Common myeloid progenitor, CD34-positive (primary cell): ENCODE results near the gene SERINC5.

Experiments
- CTCF ChIA-PET: fragments of 350-600 bp; sonication (Branson Sonifier 250); formaldehyde crosslinking; loops from one replicate; lab custom pipeline; 2021; ENCODE audit warnings: antibody characterized with exemption; lab: Charles Lee
- POLR2A ChIA-PET: fragments of 350-600 bp; sonication (Branson Sonifier 250); formaldehyde crosslinking; loops from one replicate; lab custom pipeline; 2021; ENCODE audit warnings: antibody characterized with exemption; lab: Charles Lee
- DNase-seq, 3 donors: peaks; one replicate each; pipeline versions ENCODE4 v3.0.0 to v3.0.0-alpha.2; 2013
- H3K27ac ChIP-seq, 2 experiments: 1 replicate in 1 of 2; 2 replicates in 1 of 2; pipeline ENCODE4 v1.7.0; 2013; ENCODE audit warnings: inconsistent platforms in 2 of 2, low read length in 2 of 2, mild to moderate bottlenecking in 2 of 2, low read depth in 1 of 2, moderate library complexity in 1 of 2; ENCODE audit not compliant: severe bottlenecking in 2 of 2, insufficient read depth in 1 of 2, poor library complexity in 1 of 2
- H3K27me3 ChIP-seq, 5 experiments: replicated peaks in 2 of 5; 1 replicate in 3 of 5; 2 replicates in 2 of 5; pipeline versions ENCODE4 v1.6.1 to v1.7.0; 2013; ENCODE audit warnings: low read length in 4 of 5, mild to moderate bottlenecking in 2 of 5, moderate library complexity in 2 of 5, inconsistent platforms in 1 of 5; ENCODE audit not compliant: insufficient read depth in 5 of 5, control insufficient read depth in 4 of 5
- H3K36me3 ChIP-seq, 4 experiments: 1 replicate in 2 of 4; 2 replicates in 2 of 4; pipeline versions ENCODE4 v1.6.1 to v1.7.0; 2013; ENCODE audit warnings: low read length in 3 of 4, control low read depth in 1 of 4, mild to moderate bottlenecking in 1 of 4; ENCODE audit not compliant: control insufficient read depth in 4 of 4, insufficient read depth in 4 of 4
- H3K4me1 ChIP-seq, 4 experiments: 1 replicate in 3 of 4; 2 replicates in 1 of 4; pipeline versions ENCODE4 v1.6.1 to v1.7.1; 2013; ENCODE audit warnings: low read length in 3 of 4, mild to moderate bottlenecking in 3 of 4, control low read depth in 1 of 4, inconsistent platforms in 1 of 4, moderate library complexity in 1 of 4; ENCODE audit not compliant: control insufficient read depth in 4 of 4, insufficient read depth in 4 of 4; ENCODE audit errors: control extremely low read depth in 1 of 4
- H3K4me3 ChIP-seq, 7 experiments: 1 replicate in 4 of 7; 2 replicates in 3 of 7; pipeline versions ENCODE4 v1.5.1 to v1.7.0; 2013; ENCODE audit warnings: mild to moderate bottlenecking in 7 of 7, low read length in 6 of 7, moderate library complexity in 6 of 7, inconsistent platforms in 2 of 7, low read depth in 2 of 7, control low read depth in 1 of 7; ENCODE audit not compliant: insufficient read depth in 4 of 7, control insufficient read depth in 1 of 7; ENCODE audit errors: extremely low read depth in 1 of 7
- H3K9me3 ChIP-seq, 5 experiments: 1 replicate in 4 of 5; 2 replicates in 1 of 5; pipeline versions ENCODE4 v1.6.1 to v1.7.1; 2013; ENCODE audit warnings: low read length in 4 of 5, mild to moderate bottlenecking in 2 of 5, inconsistent platforms in 1 of 5, low read depth in 1 of 5, moderate library complexity in 1 of 5; ENCODE audit not compliant: control insufficient read depth in 4 of 5, insufficient read depth in 2 of 5; ENCODE audit errors: control extremely low read depth in 1 of 5
- WGBS: methylation state at CpG from one replicate; pipeline ENCODE4 v1.1.5; 2013; ENCODE audit not compliant: insufficient coverage; 5-methylcytosine and 5-hydroxymethylcytosine counted together

The SERINC5 gene

GRCh38 chr5:80248378-80248777 is 7.5 kb downstream of the SERINC5 start:
- CTCF ChIA-PET, result no interaction called here
- peaks cover 0 to 6% (median 0%) of the 10 kb centered on the region in 4 experiments for H3K36me3 ChIP-seq
- peaks cover 6 to 24% (median 19%) of the 10 kb centered on the region in 4 experiments for H3K4me1 ChIP-seq
- peaks cover 0 to 6% (median 0%) of the 10 kb centered on the region in 5 experiments for H3K9me3 ChIP-seq
- 83% methylated on average over 1 of the region's 2 CpGs for WGBS
- DNase-seq, result no peak
- POLR2A ChIA-PET, result no interaction called here
- H3K4me3 ChIP-seq, result no peak overlapping the region
- no peak overlapping the region for H3K27ac ChIP-seq
- H3K27me3 ChIP-seq, result no peaks in the 10 kb centered on the region

- ChIA-PET CTCF (interaction anchor here (1.0 to 1.8 kb wide), 2 partner anchors 8 to 9 kb away, joined by 3 read pairs; partner anchors contain the start of gene SERINC5), POLR2A (interaction anchor here (1.9 kb wide), 1 partner anchor 9 kb away, joined by 6 read pairs; the partner anchor contains the start of gene SERINC5)
- Histone ChIP-seq H3K36me3 (peaks cover 0 to 4% (median 0%) of the 10 kb centered on the region in 4 experiments), H3K27ac (no peak overlapping the region), H3K4me3 (no peak overlapping the region), H3K4me1 (peaks cover 6 to 21% (median 17%) of the 10 kb centered on the region in 4 experiments), H3K27me3 (no peaks in the 10 kb centered on the region), H3K9me3 (peaks cover 0 to 13% (median 4%) of the 10 kb centered on the region in 5 experiments)
- WGBS, result 92% methylated on average over 6 of the region's 6 CpGs
- DNase-seq, result peak in 2 of 3 donors; percentile 15 to 42
Observed at GRCh38 chr5:80246995-80247729, 8.7 kb downstream of the SERINC5 start.

- H3K36me3 ChIP-seq, result peaks cover 0 to 10% (median 4%) of the 10 kb centered on the region in 4 experiments
- H3K9me3 ChIP-seq, result peaks cover 0 to 21% (median 9%) of the 10 kb centered on the region in 5 experiments
- ChIA-PET CTCF (interaction anchor here (1.0 to 1.8 kb wide), 4 partner anchors 9 to 69 kb away, joined by 3 read pairs; partner anchors contain the start of gene SERINC5), POLR2A (interaction anchor here (1.9 kb wide), 1 partner anchor 10 kb away, joined by 6 read pairs; the partner anchor contains the start of gene SERINC5)
- WGBS, result 14% methylated on average over 1 of the region's 2 CpGs
- H3K4me3 ChIP-seq, result peak overlapping the region in 1 of 7 experiments; percentile 1
- H3K27ac ChIP-seq, result peak overlapping the region in 1 of 2 experiments; percentile 36
- DNase-seq, result peak in 2 of 3 donors; percentile 50 to 60
- H3K27me3 ChIP-seq, result no peaks in the 10 kb centered on the region
- H3K4me1 ChIP-seq, result peaks cover 6 to 21% (median 17%) of the 10 kb centered on the region in 4 experiments
Observed at GRCh38 chr5:80246001-80246758, 9.7 kb downstream of the SERINC5 start.

- POLR2A ChIA-PET, result interaction anchor here (0.5 to 1.0 kb wide), 2 partner anchors 13 to 47 kb away, joined by 3 to 5 read pairs; no protein-coding TSS in a partner anchor
Observed at GRCh38 chr5:80243567-80243966, 12.3 kb downstream of the SERINC5 start.

GRCh38 chr5:80242849-80243248 is 13.0 kb downstream of the SERINC5 start:
- Histone ChIP-seq H3K9me3 (peaks cover 0 to 21% (median 9%) of the 10 kb centered on the region in 5 experiments), H3K4me1 (peaks cover 19 to 46% (median 35%) of the 10 kb centered on the region in 4 experiments), H3K4me3 (no peak overlapping the region), H3K27me3 (no peaks in the 10 kb centered on the region), H3K36me3 (peaks cover 0 to 12% (median 5%) of the 10 kb centered on the region in 4 experiments), H3K27ac (no peak overlapping the region)
- peak in 1 of 3 donors; percentile 14 for DNase-seq
- WGBS, result 100% methylated on average over 3 of the region's 3 CpGs
- CTCF ChIA-PET, result no interaction called here
- POLR2A ChIA-PET, result no interaction called here

More at GRCh38 chr5:80243567-80243966, 12.3 kb downstream of the SERINC5 start:
- no peak for DNase-seq
- H3K27me3 ChIP-seq, result no peaks in the 10 kb centered on the region
- CTCF ChIA-PET, result no interaction called here
- H3K36me3 ChIP-seq, result peaks cover 0 to 12% (median 5%) of the 10 kb centered on the region in 4 experiments
- H3K27ac ChIP-seq, result no peak overlapping the region
- H3K4me3 ChIP-seq, result no peak overlapping the region
- peaks cover 0 to 21% (median 9%) of the 10 kb centered on the region in 5 experiments for H3K9me3 ChIP-seq
- H3K4me1 ChIP-seq, result peaks cover 19 to 43% (median 35%) of the 10 kb centered on the region in 4 experiments
- 100% methylated on average over 1 of the region's 1 CpG for WGBS

- peaks cover 0 to 12% (median 5%) of the 10 kb centered on the region in 4 experiments for H3K36me3 ChIP-seq
- peaks cover 13 to 26% (median 20%) of the 10 kb centered on the region in 4 experiments for H3K4me1 ChIP-seq
- CTCF ChIA-PET, result interaction anchor here (1.3 kb wide), 1 partner anchor 14 kb away, joined by 4 read pairs; no protein-coding TSS in a partner anchor
- H3K4me3 ChIP-seq, result no peak overlapping the region
- H3K27ac ChIP-seq, result no peak overlapping the region
- H3K9me3 ChIP-seq, result peaks cover 0 to 21% (median 9%) of the 10 kb centered on the region in 5 experiments
- POLR2A ChIA-PET, result no interaction called here
- no peaks in the 10 kb centered on the region for H3K27me3 ChIP-seq
- no CpG with 5 or more reads among the region's 8 CpGs for WGBS
- peak in 2 of 3 donors; percentile 82 to 89 for DNase-seq
Observed at GRCh38 chr5:80240368-80240986, 15.4 kb downstream of the SERINC5 start.
